Prostate gland (tissue), 2 donors: ENCODE measurements around the gene SMAD7.

Source experiments
- POLR2A ChIP-seq: fragments of 450-650 bp; IDR thresholded peaks from one replicate; pipeline ENCODE4 v1.6.1; 2016; ENCODE audit warnings: antibody characterized with exemption, mild to moderate bottlenecking
- POLR2AphosphoS5 ChIP-seq: sonication (generic); formaldehyde crosslinking; IDR thresholded peaks from one replicate; pipeline ENCODE4 v1.6.1; 2017; ENCODE audit warnings: antibody characterized with exemption
- TF ChIP-seq, protein P1 (sequence below), 4 experiments: fragments of 200-600 bp in 2 of 4; fragments of 450-650 bp in 2 of 4; sonication (generic) in 2 of 4; IDR thresholded peaks; 1 replicate in 3 of 4; 2 replicates in 1 of 4; pipeline ENCODE4 v1.5.1; 2016 to 2019; ENCODE audit warnings: antibody characterized with exemption in 4 of 4, mild to moderate bottlenecking in 2 of 4, moderate library complexity in 2 of 4

GRCh38 chr18:48885924-48886400, 64.8 kb downstream of the SMAD7 start:
- TF ChIP-seq, protein P1, sequence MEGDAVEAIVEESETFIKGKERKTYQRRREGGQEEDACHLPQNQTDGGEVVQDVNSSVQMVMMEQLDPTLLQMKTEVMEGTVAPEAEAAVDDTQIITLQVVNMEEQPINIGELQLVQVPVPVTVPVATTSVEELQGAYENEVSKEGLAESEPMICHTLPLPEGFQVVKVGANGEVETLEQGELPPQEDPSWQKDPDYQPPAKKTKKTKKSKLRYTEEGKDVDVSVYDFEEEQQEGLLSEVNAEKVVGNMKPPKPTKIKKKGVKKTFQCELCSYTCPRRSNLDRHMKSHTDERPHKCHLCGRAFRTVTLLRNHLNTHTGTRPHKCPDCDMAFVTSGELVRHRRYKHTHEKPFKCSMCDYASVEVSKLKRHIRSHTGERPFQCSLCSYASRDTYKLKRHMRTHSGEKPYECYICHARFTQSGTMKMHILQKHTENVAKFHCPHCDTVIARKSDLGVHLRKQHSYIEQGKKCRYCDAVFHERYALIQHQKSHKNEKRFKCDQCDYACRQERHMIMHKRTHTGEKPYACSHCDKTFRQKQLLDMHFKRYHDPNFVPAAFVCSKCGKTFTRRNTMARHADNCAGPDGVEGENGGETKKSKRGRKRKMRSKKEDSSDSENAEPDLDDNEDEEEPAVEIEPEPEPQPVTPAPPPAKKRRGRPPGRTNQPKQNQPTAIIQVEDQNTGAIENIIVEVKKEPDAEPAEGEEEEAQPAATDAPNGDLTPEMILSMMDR (IDR thresholded peaks at IDR 0.05) = no peak
- TF ChIP-seq POLR2A (no peak), POLR2AphosphoS5 (no peak)
